ENCODE data around the gene CEMIP2. TPM values are rescaled to one million over a fixed set of nuclear protein-coding genes. Genes with fewer than 3 reads are reported as not detected.

The CEMIP2 gene
- polyA plus RNA-seq, 3 donors from 2014 or later, result 16.9 to 32.7 (median 21.8) TPM

- Mint-ChIP-seq H3K27me3 (ENCODE audit: low read depth in 3 of 3) (peaks cover 1 to 12% (median 10%) of the 10 kb centered on the region in 3 donors), H3K27ac (peak overlapping the region in 2 of 6 donors; percentile 39 to 69), H3K4me1 (peaks cover 21 to 22% of the 10 kb centered on the region in 2 donors), H3K4me3 (no peak overlapping the region), H3K9me3 (no peaks in the 10 kb centered on the region), H3K36me3 (peaks cover 33 to 47% (median 34%) of the 10 kb centered on the region in 3 donors)
- DNase-seq, result no peak
Measured at GRCh38 chr9:71690063-71690688, 78.1 kb downstream of the CEMIP2 start.

DNA sequence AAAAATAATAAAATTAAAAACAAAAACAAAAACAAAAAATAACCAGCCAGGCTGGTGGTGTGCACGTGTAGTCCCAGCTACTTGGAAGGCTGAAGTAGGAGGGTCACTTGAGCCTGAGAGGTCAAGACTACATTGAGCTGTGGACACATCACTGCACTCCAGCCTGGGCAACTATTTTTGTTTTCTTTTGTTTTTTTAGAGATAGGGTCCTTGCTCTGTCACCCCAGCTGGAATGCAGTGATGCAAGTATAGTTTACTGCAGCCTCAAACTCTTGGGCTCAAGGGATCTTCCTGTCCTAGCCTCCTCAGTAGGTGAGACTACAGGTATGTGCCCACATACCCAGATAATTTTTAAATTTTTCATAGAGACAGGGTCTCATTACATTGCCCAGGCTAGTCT, 80.6 kb downstream of the CEMIP2 start:
- Mint-ChIP-seq H3K27me3 (ENCODE audit: low read depth in 3 of 3) (peaks cover 1 to 7% (median 7%) of the 10 kb centered on the region in 3 donors), H3K36me3 (peaks cover 29 to 43% (median 40%) of the 10 kb centered on the region in 3 donors), H3K4me3 (no peak overlapping the region), H3K9me3 (no peaks in the 10 kb centered on the region), H3K27ac (peak overlapping the region in 1 of 6 donors; percentile 23), H3K4me1 (peaks cover 41 to 42% of the 10 kb centered on the region in 2 donors)
- DNase-seq, result no peak

DNA sequence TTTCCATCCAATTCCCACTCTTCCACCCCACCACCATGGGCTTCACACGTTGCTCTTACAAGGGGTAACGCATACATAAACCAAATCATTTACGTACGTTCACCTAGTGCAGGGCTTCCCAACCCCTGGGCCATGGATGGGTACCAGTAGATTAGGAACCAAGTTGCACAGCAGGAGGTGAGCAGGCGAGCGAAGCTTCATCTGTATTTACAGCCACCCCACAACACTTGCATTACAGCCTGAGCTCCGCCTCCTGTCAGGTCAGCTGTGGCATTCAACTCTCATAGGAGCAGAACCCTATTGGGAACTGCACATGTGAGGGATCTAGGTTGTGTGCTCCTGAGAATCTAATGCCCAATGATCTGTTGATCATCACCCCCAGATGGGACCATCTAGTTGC, 82.3 kb downstream of the CEMIP2 start:
- peaks cover 34 to 41% (median 39%) of the 10 kb centered on the region in 3 donors for H3K36me3 Mint-ChIP-seq

GRCh38 chr9:71685394-71685793, 82.9 kb downstream of the CEMIP2 start:
- H3K4me1 Mint-ChIP-seq, result peaks cover 51 to 56% of the 10 kb centered on the region in 2 donors

More for the DNA sequence above, 82.3 kb downstream of the CEMIP2 start:
- peak in 2 of 3 donors; percentile 8 to 19 for DNase-seq
- H3K4me3 Mint-ChIP-seq, result peak overlapping the region; percentile 78 to 92 (median 83)
- H3K9me3 Mint-ChIP-seq, result no peaks in the 10 kb centered on the region
- peaks cover 1 to 9% (median 7%) of the 10 kb centered on the region in 3 donors for H3K27me3 Mint-ChIP-seq (ENCODE audit: low read depth in 3 of 3)
- H3K27ac Mint-ChIP-seq, result peak overlapping the region; percentile 80 to 94 (median 91)
- H3K4me1 Mint-ChIP-seq, result peaks cover 50 to 53% of the 10 kb centered on the region in 2 donors

GRCh38 chr9:71684566-71684965, 83.7 kb downstream of the CEMIP2 start:
- no peaks in the 10 kb centered on the region for H3K9me3 Mint-ChIP-seq
- H3K4me3 Mint-ChIP-seq, result peak overlapping the region; percentile 78 to 92 (median 83)
- DNase-seq, result no peak
- peaks cover 54 to 64% of the 10 kb centered on the region in 2 donors for H3K4me1 Mint-ChIP-seq
- H3K27me3 Mint-ChIP-seq (ENCODE audit: low read depth in 3 of 3), result peaks cover 0 to 7% (median 7%) of the 10 kb centered on the region in 3 donors
- H3K27ac Mint-ChIP-seq, result peak overlapping the region; percentile 72 to 92 (median 82)
- peaks cover 30 to 45% (median 30%) of the 10 kb centered on the region in 3 donors for H3K36me3 Mint-ChIP-seq

More at GRCh38 chr9:71685394-71685793, 82.9 kb downstream of the CEMIP2 start:
- H3K4me3 Mint-ChIP-seq, result peak overlapping the region; percentile 78 to 92 (median 83)
- peak overlapping the region; percentile 80 to 94 (median 91) for H3K27ac Mint-ChIP-seq
- peak; percentile 66 to 72 (median 69) for DNase-seq
- peaks cover 1 to 7% (median 7%) of the 10 kb centered on the region in 3 donors for H3K27me3 Mint-ChIP-seq (ENCODE audit: low read depth in 3 of 3)
- H3K36me3 Mint-ChIP-seq, result peaks cover 30 to 40% (median 35%) of the 10 kb centered on the region in 3 donors
- no peaks in the 10 kb centered on the region for H3K9me3 Mint-ChIP-seq

DNA sequence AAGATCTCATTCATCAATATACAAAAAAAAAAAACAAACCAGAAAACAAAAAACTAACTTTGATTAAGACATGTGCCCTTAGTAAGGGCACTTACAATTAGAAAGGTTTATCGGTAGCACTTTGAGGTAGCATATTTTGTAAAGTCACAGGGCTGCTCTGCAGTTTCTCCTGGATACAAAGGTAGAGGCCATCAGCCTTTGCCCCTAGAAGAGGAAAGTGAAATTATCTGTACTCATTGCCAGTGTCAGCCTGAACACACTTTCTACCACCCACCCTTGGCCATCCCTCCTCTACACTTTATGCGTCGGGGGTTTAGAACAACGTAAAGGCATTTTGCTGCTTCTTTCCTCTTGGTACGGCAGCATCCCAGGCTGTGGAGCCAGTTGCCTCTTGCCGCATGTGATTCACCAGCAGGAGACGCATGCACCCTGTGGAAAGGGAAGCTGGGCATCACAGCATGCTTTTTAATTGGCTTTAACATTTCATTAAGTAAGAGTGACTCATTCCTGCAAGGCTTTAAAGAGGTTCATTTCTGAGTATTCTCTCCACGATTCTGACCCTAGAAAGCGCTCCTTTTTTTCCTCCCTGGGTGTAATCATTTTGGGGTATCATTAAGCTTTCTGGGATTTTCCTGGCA, 84.6 kb downstream of the CEMIP2 start:
- H3K27me3 Mint-ChIP-seq (ENCODE audit: low read depth in 3 of 3), result peaks cover 0 to 7% (median 7%) of the 10 kb centered on the region in 3 donors
- H3K27ac Mint-ChIP-seq, result peak overlapping the region; percentile 65 to 92 (median 82)
- H3K9me3 Mint-ChIP-seq, result no peaks in the 10 kb centered on the region
- no peak for DNase-seq
- peak overlapping the region; percentile 55 to 87 (median 83) for H3K4me3 Mint-ChIP-seq
- H3K36me3 Mint-ChIP-seq, result peaks cover 22 to 37% (median 24%) of the 10 kb centered on the region in 3 donors
- H3K4me1 Mint-ChIP-seq, result peaks cover 63 to 72% of the 10 kb centered on the region in 2 donors

- Mint-ChIP-seq H3K27ac (peak overlapping the region in 4 of 6 donors; percentile 22 to 67 (median 30)), H3K36me3 (peaks cover 14 to 29% (median 17%) of the 10 kb centered on the region in 3 donors), H3K4me3 (peak overlapping the region in 1 of 5 donors; percentile 1), H3K4me1 (peaks cover 70 to 85% of the 10 kb centered on the region in 2 donors), H3K9me3 (no peaks in the 10 kb centered on the region), H3K27me3 (ENCODE audit: low read depth in 3 of 3) (peaks cover 0 to 7% (median 7%) of the 10 kb centered on the region in 3 donors)
- no peak for DNase-seq
Measured at GRCh38 chr9:71681708-71682272, 86.5 kb downstream of the CEMIP2 start.

GRCh38 chr9:71681104-71681707, 87.1 kb downstream of the CEMIP2 start:
- Mint-ChIP-seq H3K27ac (peak overlapping the region in 3 of 6 donors; percentile 27 to 67 (median 32)), H3K9me3 (no peaks in the 10 kb centered on the region), H3K4me3 (no peak overlapping the region), H3K27me3 (ENCODE audit: low read depth in 3 of 3) (peaks cover 0 to 7% (median 5%) of the 10 kb centered on the region in 3 donors), H3K36me3 (peaks cover 14 to 31% (median 17%) of the 10 kb centered on the region in 3 donors), H3K4me1 (peaks cover 70 to 84% of the 10 kb centered on the region in 2 donors)
- DNase-seq, result no peak

DNA sequence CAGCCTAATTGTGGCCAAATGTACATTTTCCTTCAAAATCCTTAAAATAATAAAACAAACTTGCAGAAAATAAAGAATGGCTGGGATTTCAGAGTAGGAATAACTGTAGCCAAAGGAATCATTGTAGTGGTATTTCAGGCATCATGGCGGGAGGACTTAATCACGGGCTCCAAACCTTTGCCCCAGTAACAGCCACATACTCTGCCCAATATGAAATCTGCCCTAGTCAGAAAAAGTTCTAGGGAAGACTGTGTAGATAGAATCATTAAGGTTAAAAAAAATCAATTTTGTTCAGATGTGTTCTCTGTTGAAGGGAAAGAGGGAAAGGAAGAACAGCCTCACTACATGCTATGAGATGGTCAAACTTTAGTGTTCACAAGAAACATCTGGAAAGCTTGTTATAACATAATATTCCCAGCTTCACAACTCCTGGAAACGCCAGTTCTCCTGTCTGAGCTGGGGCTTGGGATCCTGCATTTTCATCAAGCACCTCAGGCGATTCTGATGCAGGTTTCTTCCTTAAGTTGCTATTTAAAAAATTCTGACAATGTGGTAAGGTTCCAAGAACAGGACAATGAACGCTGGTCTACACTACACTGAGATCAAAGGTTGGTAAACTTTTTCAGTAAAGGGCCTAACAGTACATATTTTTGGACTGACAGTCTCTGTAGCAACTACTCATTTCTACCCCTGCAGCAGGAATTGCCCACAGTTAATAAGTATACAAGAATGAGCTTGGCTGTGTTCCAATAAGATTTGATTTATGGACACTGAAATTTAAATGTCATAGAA, 87.9 kb downstream of the CEMIP2 start:
- peaks cover 14 to 31% (median 17%) of the 10 kb centered on the region in 3 donors for H3K36me3 Mint-ChIP-seq
- peak overlapping the region in 4 of 6 donors; percentile 44 to 61 (median 54) for H3K27ac Mint-ChIP-seq
- no peaks in the 10 kb centered on the region for H3K9me3 Mint-ChIP-seq
- no peak for DNase-seq
- H3K27me3 Mint-ChIP-seq (ENCODE audit: low read depth in 3 of 3), result peaks cover 0 to 6% (median 5%) of the 10 kb centered on the region in 3 donors
- peaks cover 62 to 76% of the 10 kb centered on the region in 2 donors for H3K4me1 Mint-ChIP-seq
- no peak overlapping the region for H3K4me3 Mint-ChIP-seq

DNA sequence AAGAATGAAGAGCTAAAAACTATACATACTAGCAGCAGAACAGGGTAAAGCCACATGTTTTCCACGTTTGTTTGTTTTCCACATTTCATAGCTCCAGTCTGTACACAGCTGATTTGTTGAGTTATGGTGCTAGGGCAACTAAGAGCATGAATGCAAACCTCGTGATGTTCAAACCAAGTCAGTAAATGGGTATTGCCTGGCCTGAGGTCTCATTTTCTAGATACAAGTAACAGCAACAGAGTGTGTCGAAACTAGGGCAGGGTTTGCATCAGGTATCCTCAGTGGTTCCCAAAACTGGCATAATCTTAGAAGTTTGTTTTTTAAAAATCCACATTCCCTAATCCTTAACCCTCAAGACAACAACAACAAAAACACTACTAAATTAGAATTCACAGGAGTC, 89.3 kb downstream of the CEMIP2 start:
- Mint-ChIP-seq H3K36me3 (peaks cover 14 to 27% (median 16%) of the 10 kb centered on the region in 3 donors), H3K27ac (peak overlapping the region in 3 of 6 donors; percentile 0 to 54 (median 51)), H3K9me3 (no peaks in the 10 kb centered on the region), H3K4me1 (peaks cover 48 to 62% of the 10 kb centered on the region in 2 donors), H3K27me3 (ENCODE audit: low read depth in 3 of 3) (peaks cover 0 to 6% (median 5%) of the 10 kb centered on the region in 3 donors), H3K4me3 (no peak overlapping the region)
- no peak for DNase-seq

- no peak for DNase-seq
- Mint-ChIP-seq H3K27ac (peak overlapping the region in 1 of 6 donors; percentile 79), H3K27me3 (ENCODE audit: low read depth in 3 of 3) (peaks cover 0 to 6% (median 3%) of the 10 kb centered on the region in 3 donors), H3K36me3 (peaks cover 11 to 21% (median 11%) of the 10 kb centered on the region in 3 donors), H3K4me3 (no peak overlapping the region), H3K9me3 (no peaks in the 10 kb centered on the region), H3K4me1 (peaks cover 39 to 48% of the 10 kb centered on the region in 2 donors)
Measured at GRCh38 chr9:71677209-71677608, 91.1 kb downstream of the CEMIP2 start.

GRCh38 chr9:71676460-71676859, 91.9 kb downstream of the CEMIP2 start:
- Mint-ChIP-seq H3K4me3 (no peak overlapping the region), H3K4me1 (peaks cover 32 to 41% of the 10 kb centered on the region in 2 donors)

More at GRCh38 chr9:71676460-71676859, 91.9 kb downstream of the CEMIP2 start:
- no peaks in the 10 kb centered on the region for H3K9me3 Mint-ChIP-seq
- H3K27me3 Mint-ChIP-seq (ENCODE audit: low read depth in 3 of 3), result peaks cover 0 to 6% (median 2%) of the 10 kb centered on the region in 3 donors
- H3K27ac Mint-ChIP-seq, result peak overlapping the region in 4 of 6 donors; percentile 13 to 63 (median 23)
- DNase-seq, result no peak
- H3K36me3 Mint-ChIP-seq, result peaks cover 3 to 19% (median 7%) of the 10 kb centered on the region in 3 donors
